Measurements from ENCODE around the gene PGRMC1.
"Not testable (repeated sequence)": the region's sequence is repeated elsewhere in the genome, so short reads cannot be mapped to it uniquely, and the experiment has no call there.

The PGRMC1 gene

DNA sequence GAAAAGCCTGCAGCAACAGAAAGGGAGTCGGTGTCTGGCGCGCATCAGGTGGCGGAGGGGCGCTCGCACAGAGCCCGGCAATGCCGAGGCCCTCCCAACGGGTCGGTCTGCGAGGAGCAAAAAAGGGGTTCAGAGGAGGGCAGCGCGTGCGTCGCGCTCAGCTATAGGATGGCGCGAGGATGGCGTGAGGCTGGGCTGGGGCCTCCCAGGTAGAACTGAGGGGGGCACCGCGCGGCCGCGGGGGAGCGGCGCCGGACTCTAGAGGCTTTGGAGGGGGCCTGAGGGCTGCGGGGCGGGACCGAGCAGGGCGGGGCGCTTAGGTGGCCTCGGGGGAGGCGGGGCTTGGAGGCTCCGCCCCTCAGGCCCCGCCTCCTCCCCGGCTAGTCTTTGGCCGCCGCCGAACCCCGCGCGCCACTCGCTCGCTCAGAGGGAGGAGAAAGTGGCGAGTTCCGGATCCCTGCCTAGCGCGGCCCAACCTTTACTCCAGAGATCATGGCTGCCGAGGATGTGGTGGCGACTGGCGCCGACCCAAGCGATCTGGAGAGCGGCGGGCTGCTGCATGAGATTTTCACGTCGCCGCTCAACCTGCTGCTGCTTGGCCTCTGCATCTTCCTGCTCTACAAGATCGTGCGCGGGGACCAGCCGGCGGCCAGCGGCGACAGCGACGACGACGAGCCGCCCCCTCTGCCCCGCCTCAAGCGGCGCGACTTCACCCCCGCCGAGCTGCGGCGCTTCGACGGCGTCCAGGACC is at the start of gene PGRMC1:
Gene PGRMC1, plus strand, starts transcription at position 414 of the 751 bp plus-strand sequence. Its CDS starts 79 bp downstream, at position 493.
- peak; percentile 61 for DNase-seq

- no peak for DNase-seq
Observed at GRCh38 chrX:119186763-119187162, 49.3 kb upstream of the PGRMC1 start.

GRCh38 chrX:119187298-119187697 is 48.8 kb upstream of the PGRMC1 start:
- no peak for DNase-seq

GRCh38 chrX:119189115-119189514 is 47.0 kb upstream of the PGRMC1 start:
- DNase-seq: no peak

GRCh38 chrX:119189595-119189994 is 46.5 kb upstream of the PGRMC1 start:
- no peak for DNase-seq

DNA sequence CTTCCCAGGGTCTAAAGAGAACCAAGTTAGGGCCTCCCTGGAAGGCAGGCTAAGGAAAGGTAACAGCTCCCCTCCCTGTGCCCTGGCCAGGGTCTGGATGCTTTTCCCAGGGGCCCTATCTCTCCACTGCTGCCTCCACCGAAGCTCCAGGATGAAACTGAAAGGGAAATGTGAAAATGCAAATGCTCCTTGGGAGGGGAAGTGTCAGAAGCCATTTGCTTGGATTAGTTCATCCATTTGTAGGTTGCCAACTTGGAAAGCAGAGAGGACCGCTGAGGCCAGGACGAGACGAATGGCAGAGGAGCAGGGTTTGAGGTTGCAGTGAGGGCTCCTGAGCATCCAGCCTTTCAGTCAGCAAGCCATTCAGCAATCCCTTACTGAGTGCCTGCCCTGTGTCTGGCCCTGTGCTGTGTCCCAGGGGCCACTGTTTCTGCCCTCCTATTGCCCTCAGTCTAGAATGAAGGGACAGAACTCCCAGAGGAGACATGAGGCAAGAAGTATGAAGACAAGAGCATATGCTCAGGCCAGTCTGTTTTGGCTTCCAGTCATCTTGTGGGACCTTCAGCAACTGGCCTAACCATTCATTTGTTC is 45.9 kb upstream of the PGRMC1 start:
- no peak for DNase-seq

- DNase-seq: no peak
Observed at GRCh38 chrX:119190831-119191230, 45.3 kb upstream of the PGRMC1 start.

DNA sequence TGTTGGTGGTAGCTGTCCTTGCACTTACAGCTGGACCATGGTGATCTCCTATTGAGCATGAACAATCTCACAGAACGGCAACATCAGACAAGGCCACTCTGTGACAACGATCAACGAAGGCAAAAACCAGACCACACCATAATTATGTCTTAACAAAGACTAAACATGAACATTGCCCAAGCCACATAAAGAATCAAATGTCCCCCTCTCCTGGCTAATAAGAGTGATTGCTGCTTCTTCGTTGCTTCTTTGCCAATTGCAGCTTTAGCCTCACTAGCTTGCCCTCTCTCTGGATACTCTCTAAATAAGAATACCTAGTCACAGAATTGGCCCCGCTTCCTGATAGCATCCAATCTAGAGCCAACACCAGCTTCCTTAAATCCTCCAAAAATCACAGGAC is 41.5 kb upstream of the PGRMC1 start:
- no peak for DNase-seq

DNA sequence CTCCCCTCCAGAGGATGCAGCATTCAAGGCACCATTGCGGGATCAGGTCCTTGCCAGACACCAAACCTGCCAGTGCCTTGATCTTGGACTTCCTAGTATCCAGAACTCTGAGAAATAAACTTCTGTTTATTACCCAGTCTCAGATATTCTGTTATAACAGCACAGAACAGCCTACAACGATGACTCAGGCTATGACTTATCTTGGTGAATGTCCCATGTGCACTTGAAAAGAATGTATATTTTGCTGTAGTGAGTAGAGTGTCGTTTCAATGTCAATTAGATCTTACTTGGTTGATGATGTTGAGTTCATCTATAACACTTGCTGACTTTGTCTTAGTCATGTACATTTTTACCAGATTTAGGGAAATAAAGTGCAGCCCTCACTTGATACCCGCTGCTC is 34.5 kb upstream of the PGRMC1 start:
- no peak for DNase-seq

DNA sequence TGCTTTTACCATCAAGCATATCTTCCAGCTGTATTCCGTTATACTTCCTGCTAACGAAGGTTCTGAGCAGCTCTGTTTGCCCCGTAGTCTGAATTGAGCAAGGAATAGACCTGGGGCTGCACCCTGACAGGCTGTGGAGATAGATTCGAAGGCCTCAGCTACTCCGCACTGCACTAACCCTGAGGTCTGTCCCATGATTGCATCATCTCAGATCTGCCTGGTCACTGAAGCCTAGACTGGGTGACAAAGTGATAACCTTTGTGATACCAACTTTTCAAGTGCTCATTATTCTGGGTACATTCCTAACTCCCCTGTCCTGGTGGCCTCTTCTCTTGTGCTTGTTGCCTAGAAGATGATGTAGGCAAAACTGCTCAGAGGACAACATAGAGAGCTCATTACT is 29.9 kb upstream of the PGRMC1 start:
- DNase-seq: no peak

DNA sequence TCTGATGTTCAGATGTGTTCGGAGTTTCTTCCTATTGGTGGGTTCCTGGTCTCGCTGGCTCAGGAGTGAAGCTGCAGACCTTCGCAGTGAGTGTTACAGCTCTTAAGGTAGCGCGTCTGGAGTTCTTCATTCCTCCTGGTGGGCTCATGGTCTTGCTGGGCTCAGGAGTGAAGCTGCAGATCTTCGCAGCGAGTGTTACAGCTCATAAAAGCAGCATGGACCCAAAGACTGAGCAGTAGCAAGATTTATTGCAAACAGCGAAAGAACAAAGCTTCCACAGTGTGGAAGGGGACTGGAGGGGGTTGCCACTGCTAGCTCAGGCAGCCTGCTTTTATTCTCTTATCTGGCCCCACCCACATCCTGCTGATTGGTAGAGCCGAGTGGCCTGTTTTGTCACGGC is 28.6 kb upstream of the PGRMC1 start:
- not testable (repeated sequence) for DNase-seq

DNA sequence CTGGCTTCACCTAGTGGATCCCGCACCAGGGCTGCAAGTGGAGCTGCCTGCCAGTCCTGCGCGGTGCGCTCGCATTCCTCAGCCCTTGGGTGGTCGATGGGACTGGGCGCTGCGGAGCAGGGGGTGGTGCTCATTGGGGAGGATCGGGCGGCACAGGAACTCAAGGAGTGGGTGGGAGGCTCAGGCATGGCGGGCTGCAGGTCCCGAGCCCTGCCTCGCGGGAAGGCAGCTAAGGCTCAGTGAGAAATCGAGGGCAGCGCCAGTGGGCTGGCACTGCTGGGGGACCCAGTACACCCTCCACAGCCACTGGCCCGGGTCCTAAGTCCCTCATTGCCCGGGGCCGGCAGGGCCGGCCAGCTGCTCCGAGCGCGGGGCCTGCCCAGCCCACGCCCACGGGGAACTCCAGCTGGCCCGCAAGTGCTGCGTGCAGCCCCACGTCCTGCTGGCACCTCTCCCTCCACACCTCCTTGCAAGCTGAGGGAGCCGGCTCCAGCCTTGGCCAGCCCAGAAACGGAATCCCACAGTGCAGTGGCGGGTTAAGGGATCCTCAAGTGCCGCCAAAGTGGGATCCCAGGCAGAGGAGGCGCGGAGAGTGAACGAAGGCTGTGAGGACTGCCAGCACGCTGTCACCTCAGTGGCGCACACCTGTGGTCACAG is 27.6 kb upstream of the PGRMC1 start:
- DNase-seq: no peak

DNA sequence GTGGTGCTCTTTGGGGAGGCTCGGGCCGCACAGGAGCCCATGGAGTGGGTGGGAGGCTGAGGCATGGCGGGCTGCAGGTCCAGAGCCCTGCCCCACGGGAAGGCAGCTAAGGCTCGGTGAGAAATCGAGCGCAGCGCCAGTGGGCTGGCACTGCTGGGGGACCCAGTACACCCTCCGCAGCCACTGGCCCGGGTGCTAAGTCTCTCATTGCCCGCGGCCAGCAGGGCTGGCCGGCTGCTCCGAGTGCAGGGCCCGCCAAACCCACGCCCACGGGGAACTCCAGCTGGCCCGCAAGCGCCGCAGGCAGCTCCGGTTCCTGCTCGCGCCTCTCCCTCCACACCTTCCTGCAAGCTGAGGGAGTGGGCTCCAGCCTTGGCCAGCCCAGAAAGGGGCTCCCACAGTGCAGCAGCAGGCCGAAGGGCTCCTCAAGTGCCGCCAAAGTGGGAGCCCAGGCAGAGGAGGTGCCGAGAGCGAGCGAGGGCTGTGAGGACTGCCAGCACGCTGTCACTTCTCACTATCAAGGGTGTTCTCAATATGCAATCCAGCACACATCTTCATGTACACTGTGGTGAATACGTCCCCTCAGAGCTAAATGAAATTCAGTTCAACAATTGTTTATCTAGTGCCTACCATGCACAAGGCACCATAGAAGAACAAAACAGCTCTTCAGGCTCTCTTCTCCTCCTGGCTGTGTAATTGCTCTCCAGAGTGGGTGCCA is 25.0 kb upstream of the PGRMC1 start:
- DNase-seq: not testable (repeated sequence)

- DNase-seq: no peak
Observed at GRCh38 chrX:119211649-119212014, 24.5 kb upstream of the PGRMC1 start.

DNA sequence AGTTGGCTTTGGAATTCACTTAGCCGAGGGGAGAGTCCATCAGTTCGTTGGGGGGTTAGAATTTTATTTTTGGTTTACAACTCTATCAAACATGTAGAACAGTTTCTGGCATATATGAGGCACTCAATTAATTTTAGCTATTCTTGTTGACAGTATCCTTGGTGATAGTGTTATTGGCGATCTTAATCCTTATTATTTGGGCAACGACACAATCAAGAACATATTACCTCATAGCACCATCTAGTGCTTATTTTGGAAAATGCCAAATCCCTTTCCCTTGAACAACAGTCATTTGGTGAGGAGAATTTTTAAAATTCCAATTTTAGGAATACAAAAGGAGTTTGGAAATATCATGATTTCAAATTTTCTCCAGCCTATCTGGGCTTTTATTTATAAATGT is 17.9 kb upstream of the PGRMC1 start:
- DNase-seq: no peak

DNA sequence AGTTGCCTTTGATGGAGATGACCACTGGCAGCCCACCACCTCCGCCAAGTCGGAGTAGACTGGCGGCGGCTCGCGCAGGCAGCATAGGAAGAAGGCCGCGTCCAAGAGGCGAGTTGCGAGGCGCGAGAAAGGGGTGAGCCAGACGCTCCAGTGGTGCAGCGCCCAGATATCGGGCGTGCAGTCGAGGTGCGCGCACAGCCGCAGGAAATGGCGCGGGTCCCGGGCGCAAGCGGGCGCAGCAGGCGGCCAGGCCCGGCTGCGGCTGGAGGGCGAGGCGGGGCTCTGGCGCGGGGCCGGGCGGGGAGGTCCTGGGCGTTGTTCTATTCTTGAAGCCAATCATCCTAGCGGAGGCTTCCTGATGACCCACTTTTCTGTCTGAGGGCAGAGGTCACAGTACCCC is 13.2 kb upstream of the PGRMC1 start:
- DNase-seq: no peak

GRCh38 chrX:119223783-119224182 is 12.3 kb upstream of the PGRMC1 start:
- no peak for DNase-seq

DNA sequence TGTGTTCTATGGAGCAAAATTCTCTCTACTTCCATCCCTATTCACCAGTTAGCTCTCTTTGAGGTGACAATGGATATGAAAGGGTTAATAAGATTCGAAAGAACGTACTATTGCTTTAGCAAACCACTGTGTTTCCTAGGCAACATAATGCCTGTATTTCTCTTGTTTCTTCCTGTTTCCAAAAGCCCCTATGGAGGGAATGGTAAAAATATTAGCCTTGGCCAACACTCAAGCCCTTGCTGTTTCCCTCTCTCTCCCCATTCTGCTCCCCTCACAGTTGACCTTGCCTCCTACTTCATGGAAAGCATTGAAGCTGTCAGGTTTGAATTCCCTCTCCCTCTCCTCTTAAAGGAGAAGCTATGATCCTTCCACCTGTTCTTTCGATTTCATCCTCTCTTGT is 9.6 kb upstream of the PGRMC1 start:
- no peak for DNase-seq

- DNase-seq: peak; percentile 67
Observed at GRCh38 chrX:119228512-119229252, 7.4 kb upstream of the PGRMC1 start.

GRCh38 chrX:119229253-119229615 is 6.9 kb upstream of the PGRMC1 start:
- no peak for DNase-seq

- peak; percentile 10 for DNase-seq
Observed at GRCh38 chrX:119230850-119231249, 5.2 kb upstream of the PGRMC1 start.

GRCh38 chrX:119231936-119232445 is 4.1 kb upstream of the PGRMC1 start:
- DNase-seq: no peak

GRCh38 chrX:119235051-119235511 is 1.0 kb upstream of the PGRMC1 start:
- DNase-seq: no peak

All from NCI-H226 (cell line).